Loucy (cell line): ENCODE data around the gene GADD45B.

Source experiments
- H2AFZ ChIP-seq: fragments of 200-600 bp; sonication (generic); 2 replicates; pipeline ENCODE4 v1.6.0; 2016; ENCODE audit warnings: antibody characterized with exemption, mild to moderate bottlenecking, low read length, moderate library complexity
- H3F3A ChIP-seq: fragments of 200-600 bp; 2 replicates; pipeline ENCODE4 v1.6.0; 2016; ENCODE audit warnings: antibody characterized with exemption, low read depth, mild to moderate bottlenecking
- H3K27me3 ChIP-seq: fragments of 200-600 bp; sonication (generic); 2 replicates; pipeline ENCODE4 v1.6.1; 2014; ENCODE audit warnings: low read length, mild to moderate bottlenecking; ENCODE audit not compliant: insufficient read depth, poor library complexity, severe bottlenecking
- H3K36me3 ChIP-seq: fragments of 200-600 bp; sonication (generic); 2 replicates; pipeline ENCODE4 v1.6.1; 2016; ENCODE audit warnings: low read length; ENCODE audit not compliant: insufficient read depth
- H3K4me1 ChIP-seq: fragments of 200-600 bp; sonication (generic); 2 replicates; pipeline ENCODE4 v1.5.1; 2014; ENCODE audit warnings: low read length, mild to moderate bottlenecking; ENCODE audit not compliant: insufficient read depth, poor library complexity, severe bottlenecking
- H3K4me2 ChIP-seq: fragments of 200-600 bp; sonication (generic); 2 replicates; pipeline ENCODE4 v1.6.0; 2014; ENCODE audit warnings: antibody characterized with exemption, low read length, low read depth, mild to moderate bottlenecking; ENCODE audit not compliant: poor library complexity, severe bottlenecking
- H3K4me3 ChIP-seq: fragments of 200-600 bp; sonication (generic); 2 replicates; pipeline ENCODE4 v1.5.1; 2014; ENCODE audit warnings: low read length, mild to moderate bottlenecking, mixed read lengths; ENCODE audit not compliant: poor library complexity, severe bottlenecking
- H3K79me2 ChIP-seq: fragments of 200-600 bp; sonication (generic); 2 replicates; pipeline ENCODE4 v1.6.1; 2014; ENCODE audit warnings: low read length; ENCODE audit not compliant: insufficient read depth
- H3K9ac ChIP-seq: fragments of 200-600 bp; sonication (generic); 2 replicates; pipeline ENCODE4 v1.6.0; 2014; ENCODE audit warnings: mild to moderate bottlenecking, low read depth, low read length, moderate library complexity; ENCODE audit not compliant: poor library complexity, severe bottlenecking
- H3K9me2 ChIP-seq: fragments of 200-600 bp; sonication (generic); replicated peaks from 2 replicates; pipeline ENCODE4 v1.6.1; 2016; ENCODE audit warnings: low read depth, low read length, mixed read lengths
- H3K9me3 ChIP-seq: fragments of 200-600 bp; sonication (generic); 2 replicates; pipeline ENCODE4 v1.6.1; 2014; ENCODE audit warnings: mild to moderate bottlenecking, antibody characterized with exemption, low read length, low read depth; ENCODE audit not compliant: insufficient read depth
- H4K20me1 ChIP-seq: fragments of 200-600 bp; sonication (generic); 2 replicates; pipeline ENCODE4 v1.6.0; 2014; ENCODE audit warnings: antibody characterized with exemption, low read length, mild to moderate bottlenecking; ENCODE audit not compliant: insufficient read depth, poor library complexity, severe bottlenecking
- EZH2phosphoT487 ChIP-seq: fragments of 200-600 bp; IDR thresholded peaks from 2 replicates; pipeline ENCODE4 v1.6.1; 2018; ENCODE audit warnings: antibody characterized with exemption, mild to moderate bottlenecking, moderate library complexity, borderline replicate concordance
- TF ChIP-seq, protein P1 (sequence below): fragments of 200-600 bp; sonication (generic); conservative IDR thresholded peaks from 2 replicates; pipeline ENCODE4 v1.5.1; 2014; ENCODE audit warnings: mild to moderate bottlenecking, antibody characterized with exemption, low read length

The GADD45B gene

DNA sequence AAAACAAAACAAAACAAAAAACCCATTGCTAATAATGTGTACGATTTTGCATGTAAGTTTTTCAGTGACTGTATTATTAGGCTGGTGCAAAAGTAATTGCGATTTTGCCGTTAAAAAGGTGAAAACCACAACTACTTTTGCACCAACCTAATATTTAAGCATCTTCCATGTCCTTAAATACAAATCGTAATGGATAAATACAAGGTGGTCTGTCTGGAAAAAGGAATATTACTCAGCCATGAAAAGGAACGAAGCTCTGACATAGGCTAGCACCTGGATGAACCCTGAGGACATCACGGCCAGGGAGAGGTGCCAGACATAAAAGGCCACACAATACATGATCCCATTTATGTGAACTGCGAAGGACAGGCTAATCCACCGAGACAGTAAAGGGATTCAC lies 33.2 kb downstream of the GADD45B start:
- TF ChIP-seq, protein P1, sequence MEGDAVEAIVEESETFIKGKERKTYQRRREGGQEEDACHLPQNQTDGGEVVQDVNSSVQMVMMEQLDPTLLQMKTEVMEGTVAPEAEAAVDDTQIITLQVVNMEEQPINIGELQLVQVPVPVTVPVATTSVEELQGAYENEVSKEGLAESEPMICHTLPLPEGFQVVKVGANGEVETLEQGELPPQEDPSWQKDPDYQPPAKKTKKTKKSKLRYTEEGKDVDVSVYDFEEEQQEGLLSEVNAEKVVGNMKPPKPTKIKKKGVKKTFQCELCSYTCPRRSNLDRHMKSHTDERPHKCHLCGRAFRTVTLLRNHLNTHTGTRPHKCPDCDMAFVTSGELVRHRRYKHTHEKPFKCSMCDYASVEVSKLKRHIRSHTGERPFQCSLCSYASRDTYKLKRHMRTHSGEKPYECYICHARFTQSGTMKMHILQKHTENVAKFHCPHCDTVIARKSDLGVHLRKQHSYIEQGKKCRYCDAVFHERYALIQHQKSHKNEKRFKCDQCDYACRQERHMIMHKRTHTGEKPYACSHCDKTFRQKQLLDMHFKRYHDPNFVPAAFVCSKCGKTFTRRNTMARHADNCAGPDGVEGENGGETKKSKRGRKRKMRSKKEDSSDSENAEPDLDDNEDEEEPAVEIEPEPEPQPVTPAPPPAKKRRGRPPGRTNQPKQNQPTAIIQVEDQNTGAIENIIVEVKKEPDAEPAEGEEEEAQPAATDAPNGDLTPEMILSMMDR = no peak
- no peak for TF ChIP-seq EZH2phosphoT487
- Histone ChIP-seq H3K9me2 (no peaks in the 10 kb centered on the region), H3K4me1 (no peaks in the 10 kb centered on the region), H3K36me3 (no peaks in the 10 kb centered on the region), H3K9ac (no peak overlapping the region), H3K79me2 (no peaks in the 10 kb centered on the region), H3K4me3 (no peak overlapping the region), H4K20me1 (no peaks in the 10 kb centered on the region), H3K9me3 (no peaks in the 10 kb centered on the region), H3K27me3 (no peaks in the 10 kb centered on the region), H2AFZ (no peak overlapping the region), H3F3A (no peaks in the 10 kb centered on the region), H3K4me2 (no peak overlapping the region)

DNA sequence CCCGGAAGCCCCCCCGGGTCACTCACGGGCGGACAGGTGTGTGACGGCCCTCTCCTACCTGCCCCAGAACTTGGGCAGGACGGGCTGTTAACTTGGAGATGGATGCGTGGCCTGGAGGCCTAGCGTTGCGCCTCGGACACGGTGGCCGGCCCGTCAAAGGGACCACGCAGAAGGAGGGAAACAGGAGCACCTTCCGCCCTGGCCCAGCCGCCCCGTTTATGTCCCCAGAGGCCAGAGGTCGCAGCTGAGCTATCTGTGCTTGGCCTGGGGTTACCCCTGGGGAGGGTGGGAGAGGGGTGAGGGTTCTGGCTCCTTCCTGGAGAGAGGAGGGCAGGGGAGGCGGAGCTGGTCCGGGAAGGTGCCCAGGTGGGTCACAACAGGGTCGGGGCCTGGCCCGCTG lies 35.6 kb downstream of the GADD45B start:
- Histone ChIP-seq H3K9me3 (no peaks in the 10 kb centered on the region), H3K79me2 (no peaks in the 10 kb centered on the region), H4K20me1 (no peaks in the 10 kb centered on the region), H3K36me3 (no peaks in the 10 kb centered on the region), H3F3A (no peaks in the 10 kb centered on the region), H3K4me1 (no peaks in the 10 kb centered on the region), H3K4me3 (no peak overlapping the region), H2AFZ (no peak overlapping the region), H3K9me2 (no peaks in the 10 kb centered on the region), H3K27me3 (no peaks in the 10 kb centered on the region), H3K9ac (no peak overlapping the region), H3K4me2 (no peak overlapping the region)
- TF ChIP-seq EZH2phosphoT487 = no peak
- TF ChIP-seq, protein P1 = no peak

DNA sequence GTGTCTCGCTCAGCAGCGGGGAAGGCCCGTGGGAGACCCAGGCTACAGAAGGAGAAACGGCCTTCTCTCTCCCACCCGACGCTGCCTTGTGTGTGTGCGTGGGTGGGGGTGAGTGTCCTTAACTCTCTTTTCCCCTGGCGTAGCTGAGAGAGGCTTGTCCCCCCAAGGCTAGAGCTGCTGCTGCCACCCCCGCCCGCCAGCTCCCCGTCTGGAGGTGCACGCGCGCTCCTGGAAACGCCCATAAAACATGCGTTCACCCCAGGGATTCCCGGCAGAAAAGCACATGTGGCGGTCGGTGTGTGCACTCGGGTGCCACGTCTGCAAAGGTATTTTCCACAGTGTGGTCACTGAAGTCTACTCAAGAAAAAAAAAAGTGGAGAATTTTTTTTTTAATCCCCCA lies 36.1 kb downstream of the GADD45B start:
- Histone ChIP-seq H3K9me3 (no peaks in the 10 kb centered on the region), H3K9ac (no peak overlapping the region), H3K79me2 (no peaks in the 10 kb centered on the region), H3K27me3 (no peaks in the 10 kb centered on the region), H3K9me2 (no peaks in the 10 kb centered on the region), H2AFZ (no peak overlapping the region), H3K4me3 (no peak overlapping the region), H3F3A (no peaks in the 10 kb centered on the region), H3K4me2 (no peak overlapping the region), H3K36me3 (no peaks in the 10 kb centered on the region), H4K20me1 (no peaks in the 10 kb centered on the region), H3K4me1 (no peaks in the 10 kb centered on the region)
- TF ChIP-seq, protein P1 = no peak
- TF ChIP-seq EZH2phosphoT487 = no peak
